ENCODE results near the gene RNF146.

Gene RNF146

GRCh38 chr6:127288705-127289104 lies 22.0 kb downstream of the RNF146 start:
- Histone ChIP-seq H3K4ac (ENCODE audit: low read depth, low read length) (no peak overlapping the region), H3K36me3 (ENCODE audit: control insufficient read depth in 1 of 2, insufficient read depth in 2 of 2, low read length in 2 of 2) (peaks cover 2 to 13% of the 10 kb centered on the region in 2 experiments), H3K4me2 (ENCODE audit: low read length) (no peak overlapping the region), H2AFZ (ENCODE audit: insufficient read depth, low read length, poor library complexity) (no peak overlapping the region), H2AK5ac (ENCODE audit: low read length) (no peak overlapping the region), H3K18ac (ENCODE audit: low read length) (no peak overlapping the region), H3K4me3 (ENCODE audit: low read depth, low read length) (no peak overlapping the region), H3K23ac (ENCODE audit: low read length) (no peak overlapping the region), H3K9me3 (ENCODE audit: insufficient read depth, low read depth, low read length) (no peaks in the 10 kb centered on the region), H4K12ac (ENCODE audit: low read depth, low read length) (no peak overlapping the region), H2BK120ac (ENCODE audit: insufficient read depth, low read length, poor library complexity) (no peak overlapping the region), H3K79me1 (ENCODE audit: low read length) (no peaks in the 10 kb centered on the region), H4K91ac (ENCODE audit: low read depth, low read length) (no peak overlapping the region), H2BK12ac (ENCODE audit: low read length) (no peak overlapping the region), H3K4me1 (ENCODE audit: control insufficient read depth in 1 of 2, insufficient read depth in 2 of 2, low read length in 2 of 2) (no peaks in the 10 kb centered on the region), H3K14ac (ENCODE audit: low read length) (no peak overlapping the region), H3K27ac (ENCODE audit: low read depth, low read length) (no peak overlapping the region), H2BK5ac (ENCODE audit: low read depth, low read length, poor library complexity) (no peak overlapping the region), H3K27me3 (ENCODE audit: insufficient read depth, low read length) (no peaks in the 10 kb centered on the region), H3K9ac (ENCODE audit: low read length) (no peak overlapping the region), H3K79me2 (ENCODE audit: control insufficient read depth, insufficient read depth, low read length, poor library complexity) (no peaks in the 10 kb centered on the region), H4K8ac (ENCODE audit: low read depth, low read length) (no peak overlapping the region)
- no peak for DNase-seq

- Histone ChIP-seq H4K91ac (ENCODE audit: low read depth, low read length) (no peak overlapping the region), H2BK120ac (ENCODE audit: insufficient read depth, low read length, poor library complexity) (no peak overlapping the region), H4K12ac (ENCODE audit: low read depth, low read length) (no peak overlapping the region), H2BK5ac (ENCODE audit: low read depth, low read length, poor library complexity) (no peak overlapping the region), H3K79me2 (ENCODE audit: control insufficient read depth, insufficient read depth, low read length, poor library complexity) (no peaks in the 10 kb centered on the region), H3K9ac (ENCODE audit: low read length) (no peak overlapping the region), H3K4me2 (ENCODE audit: low read length) (no peak overlapping the region), H3K4ac (ENCODE audit: low read depth, low read length) (no peak overlapping the region), H3K79me1 (ENCODE audit: low read length) (no peaks in the 10 kb centered on the region), H3K23ac (ENCODE audit: low read length) (no peak overlapping the region), H3K4me1 (ENCODE audit: control insufficient read depth in 1 of 2, insufficient read depth in 2 of 2, low read length in 2 of 2) (no peaks in the 10 kb centered on the region), H3K27ac (ENCODE audit: low read depth, low read length) (no peak overlapping the region), H2AFZ (ENCODE audit: insufficient read depth, low read length, poor library complexity) (no peak overlapping the region), H4K8ac (ENCODE audit: low read depth, low read length) (no peak overlapping the region), H3K9me3 (ENCODE audit: insufficient read depth, low read depth, low read length) (no peaks in the 10 kb centered on the region), H3K18ac (ENCODE audit: low read length) (no peak overlapping the region), H3K36me3 (ENCODE audit: control insufficient read depth in 1 of 2, insufficient read depth in 2 of 2, low read length in 2 of 2) (peaks cover 2 to 13% of the 10 kb centered on the region in 2 experiments), H3K4me3 (ENCODE audit: low read depth, low read length) (no peak overlapping the region), H3K27me3 (ENCODE audit: insufficient read depth, low read length) (no peaks in the 10 kb centered on the region), H2AK5ac (ENCODE audit: low read length) (no peak overlapping the region), H3K14ac (ENCODE audit: low read length) (no peak overlapping the region), H2BK12ac (ENCODE audit: low read length) (no peak overlapping the region)
- WGBS (ENCODE audit: extremely low coverage, insufficient coverage, insufficient read length): no CpG with 5 or more reads among the region's 5 CpGs
- DNase-seq: no peak
These were observed 23.3 kb downstream of the RNF146 start for GRCh38 chr6:127289934-127290333.

- no peak overlapping the region for H3K14ac ChIP-seq (ENCODE audit: low read length)
- no peak overlapping the region for H2BK12ac ChIP-seq (ENCODE audit: low read length)
- H3K23ac ChIP-seq (ENCODE audit: low read length): no peak overlapping the region
- no peak overlapping the region for H4K12ac ChIP-seq (ENCODE audit: low read depth, low read length)
- H3K9ac ChIP-seq (ENCODE audit: low read length): no peak overlapping the region
- H2BK5ac ChIP-seq (ENCODE audit: low read depth, low read length, poor library complexity): no peak overlapping the region
- H3K4ac ChIP-seq (ENCODE audit: low read depth, low read length): no peak overlapping the region
- H3K4me3 ChIP-seq (ENCODE audit: low read depth, low read length): no peak overlapping the region
- no peak overlapping the region for H3K18ac ChIP-seq (ENCODE audit: low read length)
- H3K36me3 ChIP-seq (ENCODE audit: control insufficient read depth in 1 of 2, insufficient read depth in 2 of 2, low read length in 2 of 2): peaks cover 2 to 12% of the 10 kb centered on the region in 2 experiments
- H3K79me2 ChIP-seq (ENCODE audit: control insufficient read depth, insufficient read depth, low read length, poor library complexity): no peaks in the 10 kb centered on the region
- H3K4me1 ChIP-seq (ENCODE audit: control insufficient read depth in 1 of 2, insufficient read depth in 2 of 2, low read length in 2 of 2): no peaks in the 10 kb centered on the region
- no peaks in the 10 kb centered on the region for H3K27me3 ChIP-seq (ENCODE audit: insufficient read depth, low read length)
- WGBS (ENCODE audit: extremely low coverage, insufficient coverage, insufficient read length): no CpG with 5 or more reads among the region's 4 CpGs
- no peak overlapping the region for H2BK120ac ChIP-seq (ENCODE audit: insufficient read depth, low read length, poor library complexity)
- DNase-seq: no peak
- no peak overlapping the region for H2AFZ ChIP-seq (ENCODE audit: insufficient read depth, low read length, poor library complexity)
- no peaks in the 10 kb centered on the region for H3K9me3 ChIP-seq (ENCODE audit: insufficient read depth, low read depth, low read length)
- H3K79me1 ChIP-seq (ENCODE audit: low read length): no peaks in the 10 kb centered on the region
- H3K27ac ChIP-seq (ENCODE audit: low read depth, low read length): no peak overlapping the region
- H4K8ac ChIP-seq (ENCODE audit: low read depth, low read length): no peak overlapping the region
- no peak overlapping the region for H2AK5ac ChIP-seq (ENCODE audit: low read length)
- H4K91ac ChIP-seq (ENCODE audit: low read depth, low read length): no peak overlapping the region
- no peak overlapping the region for H3K4me2 ChIP-seq (ENCODE audit: low read length)
These were observed 24.0 kb downstream of the RNF146 start for GRCh38 chr6:127290391-127291265.

GRCh38 chr6:127291495-127291894 lies 24.8 kb downstream of the RNF146 start:
- H3K27ac ChIP-seq (ENCODE audit: low read depth, low read length): no peak overlapping the region
- H3K36me3 ChIP-seq (ENCODE audit: control insufficient read depth in 1 of 2, insufficient read depth in 2 of 2, low read length in 2 of 2): peaks cover 2 to 13% of the 10 kb centered on the region in 2 experiments
- H2BK12ac ChIP-seq (ENCODE audit: low read length): no peak overlapping the region
- H3K79me2 ChIP-seq (ENCODE audit: control insufficient read depth, insufficient read depth, low read length, poor library complexity): no peaks in the 10 kb centered on the region
- no peaks in the 10 kb centered on the region for H3K27me3 ChIP-seq (ENCODE audit: insufficient read depth, low read length)
- H4K8ac ChIP-seq (ENCODE audit: low read depth, low read length): no peak overlapping the region
- H2AFZ ChIP-seq (ENCODE audit: insufficient read depth, low read length, poor library complexity): no peak overlapping the region
- H3K4me3 ChIP-seq (ENCODE audit: low read depth, low read length): no peak overlapping the region
- H3K9ac ChIP-seq (ENCODE audit: low read length): no peak overlapping the region
- H3K14ac ChIP-seq (ENCODE audit: low read length): no peak overlapping the region
- DNase-seq: no peak
- H3K23ac ChIP-seq (ENCODE audit: low read length): no peak overlapping the region
- no peak overlapping the region for H3K4me2 ChIP-seq (ENCODE audit: low read length)
- H3K18ac ChIP-seq (ENCODE audit: low read length): no peak overlapping the region
- no peak overlapping the region for H2BK120ac ChIP-seq (ENCODE audit: insufficient read depth, low read length, poor library complexity)
- H3K79me1 ChIP-seq (ENCODE audit: low read length): no peaks in the 10 kb centered on the region
- H3K4me1 ChIP-seq (ENCODE audit: control insufficient read depth in 1 of 2, insufficient read depth in 2 of 2, low read length in 2 of 2): no peaks in the 10 kb centered on the region
- no peak overlapping the region for H4K91ac ChIP-seq (ENCODE audit: low read depth, low read length)
- H2BK5ac ChIP-seq (ENCODE audit: low read depth, low read length, poor library complexity): no peak overlapping the region
- no peak overlapping the region for H2AK5ac ChIP-seq (ENCODE audit: low read length)
- no peak overlapping the region for H3K4ac ChIP-seq (ENCODE audit: low read depth, low read length)
- no CpG with 5 or more reads among the region's 5 CpGs for WGBS (ENCODE audit: extremely low coverage, insufficient coverage, insufficient read length)
- H3K9me3 ChIP-seq (ENCODE audit: insufficient read depth, low read depth, low read length): no peaks in the 10 kb centered on the region
- no peak overlapping the region for H4K12ac ChIP-seq (ENCODE audit: low read depth, low read length)
